HuH-7 (cell line): ENCODE results near the gene INPP5D.
"Not testable (repeated sequence)": the region's sequence is repeated elsewhere in the genome, so short reads cannot be mapped to it uniquely, and the experiment has no call there.

Source experiments
- DNase-seq: peaks from one replicate; pipeline ENCODE4 v3.0.0; 2011; ENCODE audit warnings: low spot score

INPP5D gene

GRCh38 chr2:233032551-233033320 lies 27.4 kb upstream of the INPP5D start, which contains the start of gene NEU2:
NEU2 (plus strand) TSS chr2:233032672; CDS start chr2:233032672, 0 bp downstream.
- DNase-seq, result no peak

- DNase-seq, result no peak
Observed at GRCh38 chr2:233033672-233034071, 26.5 kb upstream of the INPP5D start.

- no peak for DNase-seq
Observed at GRCh38 chr2:233034091-233034882, 25.9 kb upstream of the INPP5D start.

GRCh38 chr2:233035426-233036161 lies 24.5 kb upstream of the INPP5D start:
- DNase-seq, result no peak

- no peak for DNase-seq
Observed at GRCh38 chr2:233036162-233036838, 23.8 kb upstream of the INPP5D start.

- DNase-seq, result no peak
Observed at GRCh38 chr2:233037078-233037477, 23.1 kb upstream of the INPP5D start.

GRCh38 chr2:233039212-233039845 lies 20.8 kb upstream of the INPP5D start:
- DNase-seq, result no peak

GRCh38 chr2:233039846-233040530 lies 20.2 kb upstream of the INPP5D start:
- no peak for DNase-seq

- no peak for DNase-seq
Observed at GRCh38 chr2:233040571-233040970, 19.6 kb upstream of the INPP5D start.

- DNase-seq, result no peak
Observed at GRCh38 chr2:233041722-233042323, 18.3 kb upstream of the INPP5D start.

GRCh38 chr2:233042549-233042948 lies 17.6 kb upstream of the INPP5D start:
- DNase-seq, result no peak

- no peak for DNase-seq
Observed at GRCh38 chr2:233044974-233045605, 15.1 kb upstream of the INPP5D start.

- no peak for DNase-seq
Observed at GRCh38 chr2:233047206-233047605, 12.9 kb upstream of the INPP5D start.

GRCh38 chr2:233047667-233048066 lies 12.5 kb upstream of the INPP5D start:
- DNase-seq, result no peak

GRCh38 chr2:233048569-233049193 lies 11.5 kb upstream of the INPP5D start:
- DNase-seq, result no peak

- no peak for DNase-seq
Observed at GRCh38 chr2:233049194-233049761, 10.9 kb upstream of the INPP5D start.

GRCh38 chr2:233051241-233052149 lies 8.6 kb upstream of the INPP5D start:
- no peak for DNase-seq

- not testable (repeated sequence) for DNase-seq
Observed at GRCh38 chr2:233052517-233052916, 7.6 kb upstream of the INPP5D start.
